ENCODE data around the gene ACADSB.

- TF ChIP-seq POLR2A (IDR thresholded peaks at IDR 0.05) (no peak), CTCF (IDR thresholded peaks at IDR 0.05) (no peak)
These were observed 12.7 kb downstream of the ACADSB start for GRCh38 chr10:123021517-123021916.
